Osteoblast (primary cell): ENCODE measurements around the gene CDH16. TPM values are rescaled to one million over a fixed set of nuclear protein-coding genes. Genes with fewer than 3 reads are reported as not detected.
A peak's percentile ranks its signal among the peaks of the same experiment; 100 is the strongest.

Source experiments
- DNase-seq: peaks from one replicate; pipeline ENCODE4 v3.0.0; 2011; ENCODE audit warnings: low spot score, mixed read lengths; ENCODE audit not compliant: insufficient read length; ENCODE audit errors: missing footprints
- H2AFZ ChIP-seq: 2 replicates; pipeline ENCODE4 v1.6.0; 2011; ENCODE audit warnings: mild to moderate bottlenecking, low read length
- H3K27ac ChIP-seq: 2 replicates; pipeline ENCODE4 v1.5.1; 2011; ENCODE audit warnings: mild to moderate bottlenecking, low read depth, low read length, moderate library complexity
- H3K27me3 ChIP-seq: 2 replicates; pipeline ENCODE4 v1.6.0; 2012; ENCODE audit warnings: mild to moderate bottlenecking, control low read depth, inconsistent platforms, low read length, moderate library complexity; ENCODE audit not compliant: insufficient read depth
- H3K36me3 ChIP-seq: 2 replicates; pipeline ENCODE4 v1.5.1; 2011; ENCODE audit warnings: mild to moderate bottlenecking, low read length, control low read depth, moderate library complexity; ENCODE audit not compliant: insufficient read depth
- H3K4me1 ChIP-seq: 2 replicates; pipeline ENCODE4 v1.5.1; 2011; ENCODE audit warnings: mild to moderate bottlenecking, low read length, control low read depth, moderate library complexity; ENCODE audit not compliant: insufficient read depth
- H3K4me2 ChIP-seq: 2 replicates; pipeline ENCODE4 v1.6.0; 2011; ENCODE audit warnings: mild to moderate bottlenecking, low read length; ENCODE audit not compliant: insufficient read depth
- H3K4me3 ChIP-seq: fragments of 200-600 bp; sonication (generic); 3 replicates; pipeline ENCODE4 v1.5.1; 2012; ENCODE audit warnings: mild to moderate bottlenecking, low read length, inconsistent platforms; ENCODE audit not compliant: insufficient read depth
- H3K79me2 ChIP-seq: 2 replicates; pipeline ENCODE4 v1.6.0; 2012; ENCODE audit warnings: mild to moderate bottlenecking, low read length, control low read depth, inconsistent platforms; ENCODE audit not compliant: insufficient read depth
- H3K9me3 ChIP-seq: 2 replicates; pipeline ENCODE4 v1.5.1; 2011; ENCODE audit warnings: low read depth, low read length, control low read depth
- H4K20me1 ChIP-seq: 2 replicates; pipeline ENCODE4 v1.6.0; 2012; ENCODE audit warnings: mild to moderate bottlenecking, low read length, control low read depth; ENCODE audit not compliant: insufficient read depth
- CTCF ChIP-seq: IDR thresholded peaks from 2 replicates; pipeline ENCODE4 v1.5.1; 2011; ENCODE audit warnings: mild to moderate bottlenecking, low read depth, low read length, moderate library complexity; ENCODE audit errors: extremely low read depth
- total RNA-seq: library from RNA; depleted of rRNA; stranded (reverse); fragments of >200 nt; gene quantifications from 2 replicates; pipeline ENCODE4 v1.2.3, GENCODE V29; 2012

Gene CDH16
- total RNA-seq, 1 donor: not detected

- DNase-seq: no peak
- H4K20me1 ChIP-seq: peaks cover 14% of the 10 kb centered on the region
- H3K79me2 ChIP-seq: peaks cover 22% of the 10 kb centered on the region
- H3K9me3 ChIP-seq: no peaks in the 10 kb centered on the region
- no peak for TF ChIP-seq CTCF
- no peak overlapping the region for H3K4me3 ChIP-seq
- no peaks in the 10 kb centered on the region for H3K27me3 ChIP-seq
- H2AFZ ChIP-seq: no peak overlapping the region
- peaks cover 10% of the 10 kb centered on the region for H3K4me1 ChIP-seq
- H3K4me2 ChIP-seq: peak overlapping the region; percentile 20
- peaks cover 23% of the 10 kb centered on the region for H3K36me3 ChIP-seq
- H3K27ac ChIP-seq: no peak overlapping the region
Measured at GRCh38 chr16:66886321-66886720, 32.4 kb downstream of the CDH16 start.

DNA sequence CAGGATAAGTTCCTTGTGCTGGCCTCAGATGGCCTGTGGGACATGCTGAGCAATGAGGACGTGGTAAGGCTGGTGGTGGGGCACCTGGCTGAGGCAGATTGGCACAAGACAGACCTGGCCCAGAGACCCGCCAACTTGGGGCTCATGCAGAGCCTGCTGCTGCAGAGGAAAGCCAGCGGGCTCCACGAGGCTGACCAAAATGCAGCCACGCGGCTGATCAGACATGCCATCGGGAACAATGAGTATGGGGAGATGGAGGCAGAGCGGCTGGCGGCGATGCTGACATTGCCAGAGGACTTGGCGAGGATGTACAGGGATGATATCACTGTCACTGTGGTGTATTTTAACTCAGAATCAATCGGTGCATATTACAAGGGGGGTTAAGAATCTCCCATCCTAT lies 33.2 kb downstream of the CDH16 start:
- no peak for DNase-seq
- Histone ChIP-seq H3K27me3 (no peaks in the 10 kb centered on the region), H3K27ac (no peak overlapping the region), H3K4me3 (no peak overlapping the region), H3K79me2 (peaks cover 29% of the 10 kb centered on the region), H3K9me3 (no peaks in the 10 kb centered on the region), H4K20me1 (peaks cover 14% of the 10 kb centered on the region), H2AFZ (no peak overlapping the region), H3K4me2 (no peak overlapping the region), H3K4me1 (peaks cover 10% of the 10 kb centered on the region), H3K36me3 (peaks cover 20% of the 10 kb centered on the region)
- TF ChIP-seq CTCF: no peak

GRCh38 chr16:66882702-66883101 lies 36.0 kb downstream of the CDH16 start:
- Histone ChIP-seq H3K4me1 (peaks cover 27% of the 10 kb centered on the region), H3K36me3 (peaks cover 20% of the 10 kb centered on the region), H3K79me2 (peaks cover 30% of the 10 kb centered on the region), H2AFZ (no peak overlapping the region), H3K9me3 (no peaks in the 10 kb centered on the region), H4K20me1 (peaks cover 14% of the 10 kb centered on the region), H3K4me2 (no peak overlapping the region), H3K4me3 (no peak overlapping the region), H3K27ac (no peak overlapping the region), H3K27me3 (no peaks in the 10 kb centered on the region)
- TF ChIP-seq CTCF: no peak
- DNase-seq: no peak

DNA sequence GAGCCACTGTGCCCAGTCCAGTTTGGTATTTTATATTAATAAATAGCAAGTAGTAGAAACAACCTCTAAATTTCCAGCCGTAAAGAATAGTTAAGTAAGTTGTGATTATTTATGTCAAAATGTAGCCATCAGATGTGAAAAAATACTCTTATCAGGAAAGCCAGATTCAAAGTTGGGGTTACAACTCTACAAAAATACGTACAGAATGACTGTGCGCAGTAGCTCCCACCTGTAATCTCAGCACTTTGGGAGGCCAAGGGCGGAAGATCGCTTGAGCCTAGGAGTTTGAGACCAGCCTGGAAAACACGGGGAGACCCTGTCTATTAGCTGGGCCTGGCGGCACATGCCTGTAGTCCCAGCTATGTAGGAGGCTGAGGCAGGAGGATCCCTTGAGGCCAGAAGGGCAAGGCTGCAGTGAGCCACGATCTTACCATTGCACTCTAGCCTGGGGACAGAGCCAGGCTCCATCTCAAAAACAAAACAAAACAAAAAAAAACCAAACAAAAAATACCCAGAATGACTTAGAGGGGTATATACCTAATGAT lies 36.6 kb downstream of the CDH16 start:
- H4K20me1 ChIP-seq: peaks cover 14% of the 10 kb centered on the region
- DNase-seq: no peak
- no peak overlapping the region for H3K27ac ChIP-seq
- peaks cover 20% of the 10 kb centered on the region for H3K36me3 ChIP-seq
- H3K9me3 ChIP-seq: no peaks in the 10 kb centered on the region
- peaks cover 30% of the 10 kb centered on the region for H3K79me2 ChIP-seq
- H3K4me3 ChIP-seq: no peak overlapping the region
- H2AFZ ChIP-seq: no peak overlapping the region
- peaks cover 27% of the 10 kb centered on the region for H3K4me1 ChIP-seq
- no peak for TF ChIP-seq CTCF
- H3K4me2 ChIP-seq: peak overlapping the region; percentile 97
- H3K27me3 ChIP-seq: no peaks in the 10 kb centered on the region
